Esophagus squamous epithelium (tissue), 5 donors: Measurements from ENCODE around the gene TMCC2. TPM values are rescaled to one million over a fixed set of nuclear protein-coding genes. Genes with fewer than 3 reads are reported as not detected.

Source experiments
- DNase-seq: peaks from one replicate; lab custom pipeline; 2025; lab: John Stamatoyannopoulos, UW
- H3K27ac ChIP-seq, 4 donors: fragments of 200-600 bp; sonication (generic); one replicate each; pipeline ENCODE4 v1.5.1; 2016 to 2019; ENCODE audit warnings: mild to moderate bottlenecking in 1 of 4
- H3K27me3 ChIP-seq, 4 donors: fragments of 200-600 bp; sonication (generic); 1 replicate in 3 of 4; 2 replicates in 1 of 4; pipeline versions ENCODE4 v1.5.1 to v1.6.0; 2017 to 2021; ENCODE audit warnings: antibody characterized with exemption in 1 of 4
- H3K36me3 ChIP-seq, 3 donors: fragments of 200-600 bp; sonication (generic); one replicate each; pipeline ENCODE4 v1.5.1; 2016 to 2019
- H3K4me1 ChIP-seq, 3 donors: fragments of 200-600 bp; sonication (generic); one replicate each; pipeline ENCODE4 v1.5.1; 2017 to 2019
- H3K4me3 ChIP-seq, 4 donors: fragments of 200-600 bp; sonication (generic); 1 replicate in 3 of 4; 2 replicates in 1 of 4; pipeline ENCODE4 v1.5.1; 2016 to 2019; ENCODE audit warnings: mild to moderate bottlenecking in 2 of 4, moderate library complexity in 1 of 4
- H3K9me3 ChIP-seq, 3 donors: fragments of 200-600 bp; sonication (generic); one replicate each; pipeline ENCODE4 v1.5.1; 2016 to 2019
- POLR2A ChIP-seq, 4 donors: fragments of 450-650 bp; IDR thresholded peaks; one replicate each; pipeline ENCODE4 v1.6.1; 2017; ENCODE audit warnings: antibody characterized with exemption in 4 of 4, mild to moderate bottlenecking in 4 of 4, moderate library complexity in 3 of 4
- WGBS, 2 donors: methylation state at CpG; one replicate each; pipeline ENCODE4 v1.1.5; 2018; 5-methylcytosine and 5-hydroxymethylcytosine counted together
- intact Hi-C: fragments of 100-400 bp; cut with DNase I; formaldehyde crosslinking; loops from one replicate; pipeline ENCODE4 v1.15.0; 2022
- total RNA-seq, 4 donors: library from RNA; depleted of rRNA; stranded (reverse); fragments of >200 nt; gene quantifications; one replicate each; pipeline ENCODE4 v1.1.0, GENCODE V29; 2016
- TF ChIP-seq, protein P1 (sequence below), 6 experiments: fragments of 450-650 bp in 4 of 6; fragments of 200-600 bp in 2 of 6; sonication (generic) in 2 of 6; IDR thresholded peaks; one replicate each; pipeline ENCODE4 v1.5.1; 2016 to 2019; ENCODE audit warnings: antibody characterized with exemption in 6 of 6, mild to moderate bottlenecking in 4 of 6, moderate library complexity in 4 of 6
- donor health status: DM: yes; HTN: yes; CAD: no.

The TMCC2 gene
- total RNA-seq, 4 donors from 2014 or later: 0.76 to 1.9 (median 0.91) TPM

DNA sequence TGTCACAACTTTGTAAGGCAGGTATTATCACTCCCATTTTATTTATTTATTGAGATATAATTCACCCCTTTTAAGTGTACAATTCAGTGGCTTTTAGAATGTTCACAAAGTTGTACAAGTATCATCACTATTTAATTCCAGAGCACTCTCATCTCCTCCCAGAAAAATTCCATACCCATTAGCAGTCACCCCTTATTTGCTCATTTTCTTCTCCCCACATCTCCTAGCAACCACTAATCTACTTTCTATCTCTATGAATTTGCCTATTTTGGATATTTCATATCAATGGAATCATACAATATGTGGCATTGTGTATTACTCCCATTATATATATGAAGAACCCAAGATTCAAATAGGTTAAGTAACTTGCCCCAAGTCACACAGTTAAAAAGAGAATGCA lies 23.2 kb upstream of the TMCC2 start:
- no peaks in the 10 kb centered on the region for H3K9me3 ChIP-seq
- H3K27me3 ChIP-seq: no peaks in the 10 kb centered on the region
- H3K27ac ChIP-seq: no peak overlapping the region
- H3K4me3 ChIP-seq: no peak overlapping the region
- intact Hi-C loops: no loop called here
- TF ChIP-seq, protein P1, sequence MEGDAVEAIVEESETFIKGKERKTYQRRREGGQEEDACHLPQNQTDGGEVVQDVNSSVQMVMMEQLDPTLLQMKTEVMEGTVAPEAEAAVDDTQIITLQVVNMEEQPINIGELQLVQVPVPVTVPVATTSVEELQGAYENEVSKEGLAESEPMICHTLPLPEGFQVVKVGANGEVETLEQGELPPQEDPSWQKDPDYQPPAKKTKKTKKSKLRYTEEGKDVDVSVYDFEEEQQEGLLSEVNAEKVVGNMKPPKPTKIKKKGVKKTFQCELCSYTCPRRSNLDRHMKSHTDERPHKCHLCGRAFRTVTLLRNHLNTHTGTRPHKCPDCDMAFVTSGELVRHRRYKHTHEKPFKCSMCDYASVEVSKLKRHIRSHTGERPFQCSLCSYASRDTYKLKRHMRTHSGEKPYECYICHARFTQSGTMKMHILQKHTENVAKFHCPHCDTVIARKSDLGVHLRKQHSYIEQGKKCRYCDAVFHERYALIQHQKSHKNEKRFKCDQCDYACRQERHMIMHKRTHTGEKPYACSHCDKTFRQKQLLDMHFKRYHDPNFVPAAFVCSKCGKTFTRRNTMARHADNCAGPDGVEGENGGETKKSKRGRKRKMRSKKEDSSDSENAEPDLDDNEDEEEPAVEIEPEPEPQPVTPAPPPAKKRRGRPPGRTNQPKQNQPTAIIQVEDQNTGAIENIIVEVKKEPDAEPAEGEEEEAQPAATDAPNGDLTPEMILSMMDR (IDR thresholded peaks at IDR 0.05): no peak
- no peak for TF ChIP-seq POLR2A (IDR thresholded peaks at IDR 0.05)
- peaks cover 0 to 30% (median 0%) of the 10 kb centered on the region in 3 donors for H3K4me1 ChIP-seq
- H3K36me3 ChIP-seq: no peaks in the 10 kb centered on the region
- no peak for DNase-seq

DNA sequence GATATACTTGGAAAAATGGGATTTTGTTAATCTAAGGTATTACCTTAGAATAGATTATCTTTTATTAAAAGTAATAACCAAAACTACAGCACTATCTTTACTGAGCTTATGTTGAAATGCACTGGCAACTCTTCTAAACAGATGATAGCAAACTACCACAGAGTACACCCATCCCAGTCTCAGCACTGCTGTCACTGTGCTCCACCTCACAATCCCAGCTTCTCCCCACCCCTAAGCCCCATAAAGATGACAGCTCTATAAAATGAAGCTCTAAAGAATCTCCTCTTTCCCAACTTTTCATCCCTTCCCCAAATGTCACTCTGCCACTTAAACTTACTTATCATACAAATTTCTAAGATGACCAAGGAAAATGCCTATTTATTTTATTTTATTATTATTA lies 22.7 kb upstream of the TMCC2 start:
- Histone ChIP-seq H3K9me3 (no peaks in the 10 kb centered on the region), H3K36me3 (no peaks in the 10 kb centered on the region), H3K4me1 (peaks cover 3 to 35% (median 4%) of the 10 kb centered on the region in 3 donors), H3K27ac (no peak overlapping the region), H3K4me3 (no peak overlapping the region), H3K27me3 (no peaks in the 10 kb centered on the region)
- TF ChIP-seq POLR2A (IDR thresholded peaks at IDR 0.05): no peak
- TF ChIP-seq, protein P1 (IDR thresholded peaks at IDR 0.05): no peak
- intact Hi-C loops: no loop called here
- DNase-seq: no peak

DNA sequence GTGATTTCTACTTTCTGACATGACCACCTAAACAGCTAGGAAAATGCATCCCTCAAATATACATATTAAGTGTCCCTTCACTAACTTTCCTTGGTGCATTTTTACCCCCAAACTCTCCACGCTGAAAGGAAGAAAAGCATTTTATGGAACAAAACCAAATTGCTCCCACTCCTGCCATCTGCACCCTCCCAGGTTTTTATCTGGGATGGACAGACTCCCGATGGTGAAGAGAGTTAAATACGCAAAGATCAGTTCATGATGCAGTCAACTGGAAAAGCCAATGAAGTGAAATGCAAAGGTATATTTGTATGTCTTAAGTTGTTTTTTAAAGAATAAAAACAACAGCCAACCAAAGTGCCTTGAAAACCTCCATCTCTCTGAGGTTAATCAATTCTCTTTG lies 18.9 kb upstream of the TMCC2 start:
- intact Hi-C loops: no loop called here
- H3K9me3 ChIP-seq: no peaks in the 10 kb centered on the region
- WGBS, 2 donors: 91 to 94% methylated on average over 3 of the region's 3 CpGs
- DNase-seq: no peak
- no peak overlapping the region for H3K4me3 ChIP-seq
- TF ChIP-seq, protein P1 (IDR thresholded peaks at IDR 0.05): no peak
- TF ChIP-seq POLR2A (IDR thresholded peaks at IDR 0.05): no peak
- H3K27me3 ChIP-seq: no peaks in the 10 kb centered on the region
- H3K36me3 ChIP-seq: no peaks in the 10 kb centered on the region
- H3K27ac ChIP-seq: no peak overlapping the region
- H3K4me1 ChIP-seq: peaks cover 7 to 45% (median 8%) of the 10 kb centered on the region in 3 donors

DNA sequence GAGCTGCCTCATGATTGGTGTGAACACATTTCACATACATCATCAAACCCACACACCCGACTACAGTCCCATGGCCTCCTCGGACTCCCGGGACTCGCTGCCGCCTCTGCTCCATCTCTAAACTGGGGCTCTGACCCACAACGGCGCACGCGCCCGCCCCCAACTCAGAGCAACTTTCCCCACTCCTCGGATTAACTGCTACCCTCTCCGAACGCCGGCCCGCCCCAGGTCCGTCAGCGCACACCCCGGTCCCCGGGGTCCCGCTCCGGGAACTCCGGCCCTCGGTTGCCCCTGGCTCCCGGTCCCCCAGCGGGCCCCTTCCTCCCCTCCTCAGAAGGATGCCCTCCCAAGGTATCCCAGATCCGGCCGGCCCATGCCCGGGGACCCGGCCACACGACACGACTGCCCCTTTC lies 17.0 kb upstream of the TMCC2 start:
- H3K27me3 ChIP-seq: no peaks in the 10 kb centered on the region
- peak overlapping the region; percentile 91 to 95 (median 93) for H3K27ac ChIP-seq
- H3K36me3 ChIP-seq: no peaks in the 10 kb centered on the region
- intact Hi-C loops: no loop called here
- 0% methylated on average over 1 to 12 of the region's 31 CpGs for WGBS, 2 donors
- peaks cover 7 to 29% (median 8%) of the 10 kb centered on the region in 3 donors for H3K4me1 ChIP-seq
- H3K4me3 ChIP-seq: peak overlapping the region; percentile 79 to 88 (median 86)
- no peak for DNase-seq
- H3K9me3 ChIP-seq: no peaks in the 10 kb centered on the region
- TF ChIP-seq POLR2A (IDR thresholded peaks at IDR 0.05): no peak
- TF ChIP-seq, protein P1 (IDR thresholded peaks at IDR 0.05): no peak

DNA sequence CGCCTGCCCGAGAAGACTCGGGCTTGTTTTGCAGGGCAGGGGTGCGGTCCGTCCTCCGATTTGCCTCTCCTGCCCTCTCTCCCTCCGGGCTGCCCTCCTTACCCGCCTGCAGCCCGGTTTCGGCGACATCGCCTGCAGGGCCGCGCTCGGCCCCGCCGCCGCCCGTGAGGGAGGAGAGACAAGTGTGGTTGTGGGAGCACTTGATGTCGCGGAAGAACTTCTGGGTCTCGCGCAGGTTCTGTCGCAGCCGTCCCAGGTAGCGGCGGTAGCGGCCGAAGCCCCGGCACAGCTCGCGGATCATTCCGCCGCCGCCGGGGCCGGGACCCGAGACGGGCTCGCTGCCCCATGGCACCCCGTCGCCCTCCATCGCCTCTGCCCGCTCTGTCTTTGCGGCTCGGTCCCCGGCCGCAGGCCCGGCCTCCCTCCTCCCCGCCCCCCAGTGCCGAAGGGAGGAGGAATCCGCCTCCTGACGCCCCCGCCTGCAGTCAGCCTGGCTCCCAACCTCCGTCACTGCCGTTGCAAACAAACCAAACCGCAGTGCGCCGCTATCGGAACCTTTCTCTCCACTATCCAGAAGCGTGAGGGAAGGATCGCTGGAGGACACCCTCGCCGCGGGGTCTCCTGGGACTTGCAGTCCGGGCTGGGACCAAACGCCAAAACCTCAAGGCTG lies 16.4 kb upstream of the TMCC2 start, which contains the start of gene DSTYK:
Gene DSTYK (minus strand): TSS at position 534 of the 670 bp plus-strand sequence. CDS start 167 bp downstream, at position 367.
- 0% methylated on average over 7 to 20 of the region's 67 CpGs for WGBS, 2 donors
- H3K4me3 ChIP-seq: peak within 1 kb of the TSS; percentile 79 to 88 (median 86)
- no peaks in the 10 kb centered on the region for H3K27me3 ChIP-seq
- intact Hi-C loops: no loop called here
- H3K27ac ChIP-seq: peak within 1 kb of the TSS; percentile 91 to 95 (median 93)
- H3K4me1 ChIP-seq: peaks cover 7 to 29% (median 8%) of the 10 kb centered on the region in 3 donors
- H3K36me3 ChIP-seq: no peaks in the 10 kb centered on the region
- H3K9me3 ChIP-seq: no peaks in the 10 kb centered on the region
- peak; percentile 64 for DNase-seq
- TF ChIP-seq, protein P1 (IDR thresholded peaks at IDR 0.05): peak in 1 of 6 experiments; percentile 10
- peak in 2 of 4 donors; percentile 77 to 82 for TF ChIP-seq POLR2A (IDR thresholded peaks at IDR 0.05)
